ENCODE data around the gene UBE2Q2.

DNA sequence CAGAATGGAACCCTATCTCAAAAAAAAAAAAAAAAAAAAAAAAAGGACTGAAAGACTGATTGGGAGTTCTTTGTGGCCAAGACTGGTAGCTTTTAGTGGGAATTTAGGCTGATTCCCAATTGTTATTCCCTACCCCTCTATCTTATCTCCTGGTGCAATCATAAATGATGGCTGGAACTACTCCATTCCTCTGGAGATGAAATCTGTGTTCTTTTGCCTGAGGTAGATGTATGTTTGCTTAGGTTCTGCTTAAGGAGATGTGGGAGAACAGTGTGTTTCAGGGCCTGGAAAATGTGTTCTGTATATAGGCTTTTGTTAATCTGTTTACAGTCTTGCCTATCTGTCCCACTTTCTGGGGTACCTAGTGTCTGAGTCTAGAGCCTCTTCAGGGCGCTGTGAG lies 19.5 kb downstream of the UBE2Q2 start:
- no peak for TF ChIP-seq CTCF (IDR thresholded peaks at IDR 0.05)
- no peak for TF ChIP-seq ATF3 (CRISPR knock-in tag; conservative IDR thresholded peaks at IDR 0.05)
- no peak for TF ChIP-seq FOXK1 (CRISPR knock-in tag; IDR thresholded peaks at IDR 0.05)
- no peak for TF ChIP-seq TP53 (CRISPR knock-in tag; IDR thresholded peaks at IDR 0.05)
- no peak for TF ChIP-seq ZNF138 (CRISPR knock-in tag; conservative IDR thresholded peaks at IDR 0.05)
- TF ChIP-seq CREB1 (CRISPR knock-in tag; IDR thresholded peaks at IDR 0.05): no peak
- TF ChIP-seq, protein P1, sequence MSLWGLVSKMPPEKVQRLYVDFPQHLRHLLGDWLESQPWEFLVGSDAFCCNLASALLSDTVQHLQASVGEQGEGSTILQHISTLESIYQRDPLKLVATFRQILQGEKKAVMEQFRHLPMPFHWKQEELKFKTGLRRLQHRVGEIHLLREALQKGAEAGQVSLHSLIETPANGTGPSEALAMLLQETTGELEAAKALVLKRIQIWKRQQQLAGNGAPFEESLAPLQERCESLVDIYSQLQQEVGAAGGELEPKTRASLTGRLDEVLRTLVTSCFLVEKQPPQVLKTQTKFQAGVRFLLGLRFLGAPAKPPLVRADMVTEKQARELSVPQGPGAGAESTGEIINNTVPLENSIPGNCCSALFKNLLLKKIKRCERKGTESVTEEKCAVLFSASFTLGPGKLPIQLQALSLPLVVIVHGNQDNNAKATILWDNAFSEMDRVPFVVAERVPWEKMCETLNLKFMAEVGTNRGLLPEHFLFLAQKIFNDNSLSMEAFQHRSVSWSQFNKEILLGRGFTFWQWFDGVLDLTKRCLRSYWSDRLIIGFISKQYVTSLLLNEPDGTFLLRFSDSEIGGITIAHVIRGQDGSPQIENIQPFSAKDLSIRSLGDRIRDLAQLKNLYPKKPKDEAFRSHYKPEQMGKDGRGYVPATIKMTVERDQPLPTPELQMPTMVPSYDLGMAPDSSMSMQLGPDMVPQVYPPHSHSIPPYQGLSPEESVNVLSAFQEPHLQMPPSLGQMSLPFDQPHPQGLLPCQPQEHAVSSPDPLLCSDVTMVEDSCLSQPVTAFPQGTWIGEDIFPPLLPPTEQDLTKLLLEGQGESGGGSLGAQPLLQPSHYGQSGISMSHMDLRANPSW (CRISPR knock-in tag; conservative IDR thresholded peaks at IDR 0.05; ENCODE audit: low read depth): no peak
- no peak for TF ChIP-seq GABPB1 (CRISPR knock-in tag; IDR thresholded peaks at IDR 0.05)
- TF ChIP-seq JUN (CRISPR knock-in tag; IDR thresholded peaks at IDR 0.05): no peak
- TF ChIP-seq, protein P2, sequence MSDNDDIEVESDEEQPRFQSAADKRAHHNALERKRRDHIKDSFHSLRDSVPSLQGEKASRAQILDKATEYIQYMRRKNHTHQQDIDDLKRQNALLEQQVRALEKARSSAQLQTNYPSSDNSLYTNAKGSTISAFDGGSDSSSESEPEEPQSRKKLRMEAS (CRISPR knock-in tag; IDR thresholded peaks at IDR 0.05): no peak
- no peak for TF ChIP-seq ZBTB21 (CRISPR knock-in tag; IDR thresholded peaks at IDR 0.05; ENCODE audit: borderline replicate concordance)
- no peak for TF ChIP-seq ATF1 (CRISPR knock-in tag; IDR thresholded peaks at IDR 0.05)

Data from WTC11 (cell line).